GM18868 (cell line): ENCODE results near the gene KLC1.

Experiments used
- ATAC-seq: cut with Tn5 transposase; IDR thresholded peaks from one replicate; pipeline ENCODE4 v1.9.1; 2021; ENCODE audit warnings: mild to moderate bottlenecking, moderate library complexity; ENCODE audit not compliant: unreplicated experiment

KLC1 gene

DNA sequence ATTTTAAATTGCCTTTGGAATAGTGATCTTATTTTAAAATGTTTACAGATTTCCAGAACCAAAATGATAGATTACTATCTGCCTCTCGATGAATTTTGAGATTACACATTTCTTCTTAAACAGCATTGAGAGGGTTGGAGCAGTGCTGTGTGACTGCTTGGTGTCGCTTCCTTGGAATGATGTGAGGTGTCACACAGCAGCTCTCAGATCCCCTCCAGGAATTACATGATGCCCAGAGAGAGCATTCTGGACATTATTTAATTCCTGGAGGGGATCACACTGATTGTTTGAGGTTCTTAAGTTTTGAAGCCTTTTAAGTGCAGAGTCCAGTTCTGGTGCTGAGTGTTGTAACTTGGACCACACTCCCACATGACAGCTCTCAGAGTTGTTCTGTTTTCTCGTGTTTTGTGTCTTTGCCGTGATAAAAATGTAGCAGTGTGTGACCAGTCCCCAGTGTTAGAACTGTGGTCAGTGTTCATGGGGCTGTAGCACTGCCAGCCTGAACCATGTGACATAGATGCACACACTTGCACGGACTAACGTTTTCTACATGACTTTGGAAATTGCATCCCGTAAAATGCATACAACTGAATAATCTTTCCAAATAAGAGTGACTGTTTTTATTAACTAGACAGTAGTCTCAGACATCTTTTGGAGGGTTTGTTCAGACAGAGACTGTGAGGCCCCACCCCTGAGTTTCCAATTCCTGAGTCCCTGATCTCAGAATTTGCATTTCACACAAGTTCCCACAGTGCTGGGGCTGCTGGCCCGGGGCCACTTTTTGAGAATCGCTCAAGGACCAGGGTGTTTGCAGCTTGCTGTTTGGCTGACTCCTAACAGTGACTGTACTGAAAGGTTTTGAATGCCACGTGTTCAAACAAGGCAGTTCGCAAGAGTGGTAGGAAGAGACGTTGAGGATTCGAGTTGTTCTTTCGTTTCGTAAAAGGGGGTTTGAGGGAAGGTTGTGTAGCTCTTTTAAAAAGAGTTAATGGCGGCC is 60.2 kb downstream of the KLC1 start:
- ATAC-seq = peak; percentile 48

- ATAC-seq = no peak
Measured at GRCh38 chr14:103690332-103690731, 61.3 kb downstream of the KLC1 start.

GRCh38 chr14:103691655-103692054 is 62.6 kb downstream of the KLC1 start:
- peak; percentile 54 for ATAC-seq

- ATAC-seq = peak; percentile 19
Measured at GRCh38 chr14:103692159-103692558, 63.1 kb downstream of the KLC1 start.

GRCh38 chr14:103692871-103693270 is 63.9 kb downstream of the KLC1 start:
- no peak for ATAC-seq

- ATAC-seq = no peak
Measured at GRCh38 chr14:103693515-103693914, 64.5 kb downstream of the KLC1 start.

DNA sequence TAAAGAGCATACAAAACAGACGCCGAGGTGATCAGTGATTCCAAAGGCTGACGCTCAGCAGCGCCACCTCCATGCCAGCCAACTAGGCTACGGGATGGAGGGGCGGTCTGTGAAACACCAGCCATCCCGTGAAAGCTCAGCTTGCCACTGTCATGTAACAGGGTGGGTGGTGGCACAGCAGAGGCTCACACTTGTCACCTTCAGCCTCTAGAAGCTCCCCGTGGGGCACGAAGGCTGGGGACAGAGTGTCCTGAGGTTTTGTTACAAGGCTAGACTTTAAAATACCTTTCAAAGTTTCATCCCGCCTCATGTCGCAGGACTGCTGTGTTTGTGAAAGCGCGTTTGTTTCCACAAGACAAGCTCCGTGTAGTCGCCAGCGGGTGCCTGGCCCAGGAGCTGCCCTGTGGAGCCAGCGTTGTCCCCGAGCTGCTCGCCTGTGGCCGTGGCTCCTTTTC is 65.6 kb downstream of the KLC1 start:
- no peak for ATAC-seq

GRCh38 chr14:103695296-103696069 is 66.5 kb downstream of the KLC1 start:
- ATAC-seq = no peak

DNA sequence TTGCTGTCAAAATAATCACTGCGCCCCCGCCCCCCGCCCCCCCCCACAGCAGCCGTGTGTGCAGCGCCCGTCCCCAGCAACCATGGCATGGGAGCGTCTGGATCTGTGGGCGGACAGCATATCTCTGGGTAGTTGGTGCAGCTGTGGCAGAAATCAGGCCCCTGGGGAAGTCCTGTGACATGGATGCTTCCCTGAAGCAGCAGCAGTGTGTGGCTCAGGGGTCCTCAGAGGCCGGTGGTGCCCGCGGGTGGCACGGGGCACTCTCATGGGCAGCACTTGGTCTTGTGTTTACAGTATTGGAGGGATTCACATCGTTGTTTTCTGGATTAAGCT is 67.0 kb downstream of the KLC1 start:
- ATAC-seq = no peak

- ATAC-seq = no peak
Measured at GRCh38 chr14:103696466-103697071, 67.6 kb downstream of the KLC1 start.

DNA sequence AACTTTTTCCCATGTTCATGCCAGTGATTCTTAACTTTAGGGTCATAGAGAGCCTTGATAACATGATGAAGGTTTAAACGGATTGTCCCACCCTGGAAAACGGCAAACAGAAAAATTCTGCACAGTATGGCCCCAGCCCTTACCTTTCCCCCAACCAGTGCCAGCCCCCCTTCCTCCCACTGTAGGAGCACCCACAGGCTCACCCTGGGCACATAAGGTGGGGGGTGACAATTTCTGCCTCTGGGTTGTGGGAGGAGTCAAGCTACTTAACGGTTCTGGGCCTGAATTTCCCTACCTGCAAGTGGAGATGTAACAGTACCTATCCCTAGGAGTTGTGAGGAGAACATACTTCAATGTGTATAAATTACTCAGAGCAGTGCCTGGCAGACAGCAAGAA is 68.2 kb downstream of the KLC1 start:
- no peak for ATAC-seq

GRCh38 chr14:103697603-103698379 is 68.8 kb downstream of the KLC1 start:
- ATAC-seq = no peak

GRCh38 chr14:103698380-103699260 is 69.6 kb downstream of the KLC1 start:
- no peak for ATAC-seq

DNA sequence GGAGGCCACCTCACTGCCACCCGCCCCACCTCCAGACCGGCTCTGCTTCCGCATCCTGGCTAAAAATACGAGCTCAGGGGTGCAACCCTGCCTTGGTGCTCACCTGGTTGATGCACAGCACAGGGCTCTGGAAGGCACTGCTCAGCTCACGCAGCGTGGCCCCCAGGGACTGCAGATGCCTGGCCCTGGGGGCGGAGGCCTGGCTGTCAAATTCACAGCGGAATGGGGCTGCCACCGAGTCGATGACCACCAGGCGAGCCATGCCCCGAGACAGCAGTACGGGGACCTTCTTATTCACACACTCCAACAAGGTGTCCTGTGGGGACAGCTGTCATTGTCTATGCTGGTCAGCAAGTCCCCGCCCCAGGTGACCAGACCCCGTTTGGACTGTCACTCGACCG is 70.2 kb downstream of the KLC1 start:
- ATAC-seq = no peak

DNA sequence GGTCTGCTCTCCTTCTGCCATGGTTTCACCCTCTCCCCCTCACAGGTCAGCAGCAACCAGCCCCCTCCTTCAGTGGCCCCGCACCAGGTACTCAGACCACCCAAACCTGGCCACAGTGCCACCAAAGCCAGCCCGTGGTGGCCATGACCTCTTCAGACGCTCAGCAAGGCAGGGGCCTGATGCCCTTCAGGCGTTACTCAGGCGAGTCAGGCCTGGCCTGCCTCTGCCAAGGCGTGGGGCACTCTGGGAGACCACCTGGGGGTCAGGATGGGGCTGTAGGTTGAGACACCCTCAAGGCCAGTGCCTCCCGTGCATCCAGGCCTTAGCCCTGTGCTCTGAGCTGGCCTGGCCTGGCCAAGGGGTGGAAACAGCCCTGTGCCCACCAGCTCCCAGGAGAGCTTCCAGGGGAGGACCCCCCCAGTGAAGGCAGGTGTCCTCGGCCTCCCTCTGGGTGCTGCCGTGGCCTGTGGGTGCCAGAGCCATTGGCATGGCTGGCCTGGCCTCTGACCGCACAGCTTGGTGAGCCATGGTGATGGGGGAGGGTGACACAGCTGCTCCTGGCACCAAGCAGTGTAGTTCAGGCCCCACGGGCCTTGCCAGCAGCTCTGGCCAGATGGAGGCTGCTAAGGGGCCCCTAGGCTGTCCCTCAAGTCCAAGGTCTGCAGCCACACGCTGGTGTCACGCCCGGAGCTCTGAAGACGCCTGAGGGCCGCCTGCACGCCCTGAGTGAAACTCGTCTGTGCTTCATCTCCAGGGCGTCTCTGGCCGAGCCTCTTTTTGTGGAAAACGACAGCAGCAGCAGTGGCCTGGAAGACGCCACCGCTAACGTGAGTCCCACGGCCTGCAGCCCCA is 71.1 kb downstream of the KLC1 start:
- no peak for ATAC-seq

- no peak for ATAC-seq
Measured at GRCh38 chr14:103700753-103701490, 71.9 kb downstream of the KLC1 start.

GRCh38 chr14:103702095-103702494 is 73.1 kb downstream of the KLC1 start:
- no peak for ATAC-seq
